ACHN (cell line): ENCODE data around the gene MAP2K5.

Experiments used
- DNase-seq: peaks from one replicate; pipeline ENCODE4 v3.0.0-alpha.2; 2015
- in situ Hi-C: cut with HindIII; loops from 2 replicates; pipeline ENCODE4 v1.10.0; 2017; ENCODE audit warnings: low sequenced_read_pairs, low pct_ligation_motif_present, low pct_unique_long_range_greater_than_20kb

The MAP2K5 gene

GRCh38 chr15:67542420-67543347 lies at the start of gene MAP2K5:
MAP2K5 (plus strand) TSS chr15:67542703; CDS start chr15:67543336, 633 bp downstream.
- in situ Hi-C loops, result no loop called here
- peak; percentile 65 for DNase-seq

DNA sequence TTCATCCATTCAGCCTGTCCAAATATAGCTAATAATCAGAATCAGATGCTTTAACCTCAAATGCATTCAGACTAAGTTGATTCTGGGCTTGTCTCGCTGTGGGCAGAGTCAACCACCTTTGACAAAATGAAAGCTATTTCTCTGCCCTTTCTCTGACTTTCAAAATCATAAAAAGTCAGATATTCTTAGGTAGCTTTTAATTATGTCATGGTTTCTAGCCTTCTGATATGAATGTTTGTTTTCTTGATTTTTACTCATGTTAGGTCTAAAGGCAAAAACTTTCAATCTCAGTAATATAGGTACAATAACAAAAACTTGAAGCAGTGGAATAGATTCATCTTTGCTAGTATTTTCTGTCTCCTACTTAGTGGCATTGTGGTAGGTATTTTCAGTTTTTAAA lies 46.9 kb upstream of the MAP2K5 start:
- DNase-seq, result no peak
- in situ Hi-C loops, result no loop called here

DNA sequence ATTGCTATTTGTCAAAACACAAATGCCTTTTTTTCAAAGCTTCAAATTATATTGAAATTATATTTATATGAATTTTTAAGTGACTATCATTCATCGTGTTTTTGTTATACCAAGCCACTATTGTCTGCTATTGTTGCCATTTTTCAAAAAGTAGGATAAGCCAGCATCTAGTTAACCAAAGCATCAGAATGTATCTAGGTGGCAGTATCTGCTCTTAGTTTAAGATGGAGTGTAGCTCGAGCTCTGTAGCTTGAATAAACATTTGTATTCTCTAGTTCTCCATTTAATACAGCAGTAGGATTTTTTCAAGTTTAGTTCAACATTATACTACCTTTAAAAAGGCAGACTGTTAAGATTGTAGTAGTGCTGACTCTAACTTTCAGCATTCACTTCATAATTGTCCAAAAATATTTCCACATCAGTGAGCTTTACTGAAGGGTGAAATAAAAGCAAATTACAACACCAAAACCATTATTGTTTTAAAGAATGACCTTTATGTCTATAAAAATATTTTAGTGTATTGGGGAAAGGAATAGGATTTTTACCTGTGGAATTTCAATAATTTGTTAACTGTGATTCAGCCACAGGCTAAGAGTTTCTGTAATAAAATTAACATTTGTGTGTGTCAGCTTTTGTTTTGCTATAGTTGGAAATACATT lies 41.2 kb upstream of the MAP2K5 start:
- in situ Hi-C loops, result no loop called here
- peak; percentile 46 for DNase-seq

DNA sequence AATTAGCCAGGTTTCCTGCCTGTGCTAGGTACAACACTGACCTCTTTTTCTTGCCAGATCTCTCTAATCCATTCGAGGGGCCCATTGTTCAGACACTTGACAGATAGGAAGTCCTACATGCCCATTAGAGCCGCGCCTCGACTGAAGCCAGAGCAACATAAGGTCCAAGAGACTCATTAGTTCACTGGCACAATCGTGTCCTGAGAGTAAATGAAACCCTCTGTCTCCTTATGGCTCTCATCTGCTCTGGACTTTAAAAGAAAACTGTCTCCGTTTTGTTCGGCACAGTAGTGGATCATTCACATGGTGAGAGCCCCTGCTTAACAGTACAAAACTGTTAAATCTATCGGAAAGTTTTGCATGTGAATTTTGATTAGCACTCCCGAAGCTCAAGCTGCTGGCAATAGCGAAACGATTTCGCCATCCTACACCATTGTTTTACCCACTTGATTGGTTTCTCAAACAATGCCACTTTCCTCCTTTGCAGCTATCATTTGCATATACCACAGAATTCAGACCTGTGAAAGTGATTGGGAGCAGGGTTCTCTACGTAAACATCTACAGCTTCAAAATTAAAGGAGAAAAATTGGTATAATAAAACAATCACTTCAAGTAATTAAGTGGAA lies 40.6 kb upstream of the MAP2K5 start:
- no peak for DNase-seq

DNA sequence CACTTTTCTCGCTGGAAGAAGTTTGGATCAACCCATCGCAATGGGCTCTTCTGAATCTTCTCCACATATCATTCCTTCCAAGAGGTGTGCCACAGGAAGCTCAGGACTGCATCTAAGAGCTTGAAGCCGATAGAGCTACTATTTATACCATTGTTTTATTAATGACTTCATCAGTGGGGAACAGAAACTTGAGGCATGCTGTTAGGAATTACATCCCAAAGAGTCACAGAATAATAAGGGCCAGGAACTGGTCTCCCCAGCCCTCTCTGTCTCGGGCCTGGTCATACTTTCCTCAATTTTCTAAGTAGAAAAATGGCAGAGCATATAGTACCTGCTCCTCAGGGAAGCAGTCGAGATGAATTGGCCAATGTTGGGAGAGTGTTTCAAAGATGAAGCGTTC lies 38.4 kb upstream of the MAP2K5 start:
- in situ Hi-C loops, result no loop called here
- DNase-seq, result no peak

More for the DNA sequence above, 40.6 kb upstream of the MAP2K5 start:
- in situ Hi-C loops, result no loop called here

GRCh38 chr15:67504796-67505195 lies 37.7 kb upstream of the MAP2K5 start:
- no peak for DNase-seq
- in situ Hi-C loops, result no loop called here

GRCh38 chr15:67505675-67506572 lies 36.6 kb upstream of the MAP2K5 start:
- no peak for DNase-seq
- in situ Hi-C loops, result no loop called here

GRCh38 chr15:67506775-67507747 lies 35.4 kb upstream of the MAP2K5 start:
- DNase-seq, result no peak
- in situ Hi-C loops, result no loop called here

- DNase-seq, result no peak
- in situ Hi-C loops, result no loop called here
Measured at GRCh38 chr15:67508407-67508806, 34.1 kb upstream of the MAP2K5 start.

- DNase-seq, result no peak
- in situ Hi-C loops, result no loop called here
Measured at GRCh38 chr15:67509918-67510317, 32.6 kb upstream of the MAP2K5 start.

DNA sequence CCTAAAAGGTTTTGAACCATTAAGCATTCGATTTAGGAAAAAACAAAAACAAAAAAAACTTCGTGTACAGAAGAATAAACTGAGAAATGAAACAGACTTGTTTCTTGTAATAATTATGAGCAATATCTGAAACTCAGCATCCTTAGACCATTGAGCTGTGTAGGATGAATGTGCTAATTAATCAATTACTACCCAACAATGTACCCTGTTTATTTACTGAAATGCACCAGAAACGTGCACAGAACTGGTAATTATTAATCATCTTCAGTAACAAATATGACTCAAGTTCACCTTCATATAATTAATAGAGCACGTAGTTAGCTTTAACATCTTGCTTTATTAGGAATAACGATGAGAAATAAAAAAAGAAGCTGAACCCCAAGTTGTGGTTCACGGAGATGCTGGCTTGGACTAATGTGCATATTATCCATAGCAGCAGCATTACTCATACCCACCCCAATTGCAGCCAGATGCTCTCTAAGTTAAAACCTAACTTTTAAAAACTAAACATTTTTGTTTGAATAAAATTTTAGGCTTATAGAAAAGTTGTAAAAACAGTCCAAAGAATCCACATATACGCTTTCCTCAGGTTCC lies 31.8 kb upstream of the MAP2K5 start:
- peak; percentile 65 for DNase-seq
- in situ Hi-C loops, result no loop called here

DNA sequence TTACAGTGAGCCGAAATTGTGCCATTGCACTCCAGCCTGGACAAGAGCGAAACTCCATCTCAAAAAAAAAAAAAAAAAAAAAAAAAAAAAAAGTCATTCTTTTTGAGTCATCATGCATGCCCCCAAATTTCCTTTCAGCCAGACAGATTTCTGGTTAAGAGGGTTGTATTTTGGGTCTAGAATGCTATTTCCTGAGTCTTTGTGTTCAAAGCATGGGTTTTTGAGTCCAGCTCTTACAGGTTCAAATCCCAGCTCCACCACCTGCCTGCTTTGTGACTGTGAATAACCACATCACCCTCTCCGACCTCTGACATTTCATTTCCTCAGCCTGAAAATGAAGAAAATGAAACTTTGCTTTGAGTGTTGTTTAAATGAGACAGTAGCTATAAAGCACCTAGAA lies 30.9 kb upstream of the MAP2K5 start:
- DNase-seq, result no peak
- in situ Hi-C loops, result no loop called here

DNA sequence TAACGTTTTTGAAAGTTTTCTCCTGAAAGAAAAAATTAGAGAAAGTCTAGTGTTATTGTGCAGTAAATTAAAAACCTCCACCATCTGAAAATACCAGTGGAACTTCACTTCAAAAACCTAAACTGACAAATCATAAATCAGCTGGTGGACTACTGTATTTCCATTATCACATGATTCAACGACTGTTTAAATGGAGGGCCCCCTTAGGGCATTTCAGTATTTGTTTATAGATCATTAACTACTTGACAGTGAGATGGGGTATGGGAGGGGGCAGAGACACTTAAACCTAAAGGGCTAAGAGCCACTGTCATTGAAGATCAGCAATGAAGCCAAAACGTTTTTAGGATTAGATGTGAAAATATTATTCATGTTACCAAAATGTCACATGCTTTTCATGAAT lies 30.4 kb upstream of the MAP2K5 start:
- in situ Hi-C loops, result no loop called here
- no peak for DNase-seq

DNA sequence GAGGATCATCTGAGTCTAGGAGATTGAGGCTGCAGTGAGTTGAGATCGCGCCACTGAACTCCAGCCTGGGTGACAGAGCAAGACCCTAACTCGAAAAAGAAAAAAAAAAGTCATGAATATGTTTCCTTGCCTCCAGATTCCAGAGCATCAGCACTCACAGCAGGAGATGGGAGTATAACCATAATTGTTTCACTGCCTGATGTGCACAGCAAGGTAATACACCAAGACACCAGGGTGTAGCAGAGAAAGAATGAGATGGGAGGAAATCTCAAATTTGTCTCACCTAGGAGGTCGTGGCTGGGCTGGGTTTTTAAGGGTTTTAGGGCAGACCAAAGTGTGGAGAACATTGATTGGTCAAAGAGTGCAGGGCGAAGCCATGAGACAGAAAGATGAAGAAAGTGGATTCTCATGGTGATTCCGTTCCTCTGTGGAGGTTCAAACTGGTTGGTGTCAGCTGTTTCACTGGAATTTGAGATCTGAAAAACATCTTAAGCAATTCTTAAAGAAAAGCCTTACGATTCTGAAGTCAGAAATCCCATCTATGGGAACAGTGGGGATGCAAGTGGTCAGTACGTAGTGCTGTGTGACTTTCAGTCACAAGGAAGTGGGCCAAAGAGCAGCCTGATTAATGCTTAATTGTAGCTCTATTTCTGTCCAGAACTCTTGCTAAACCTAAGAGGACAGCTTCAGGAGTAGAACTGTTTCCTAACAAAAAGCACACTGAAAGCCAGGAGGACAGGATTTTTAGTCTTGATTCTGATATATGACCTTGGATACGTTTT lies 29.4 kb upstream of the MAP2K5 start:
- DNase-seq, result no peak

DNA sequence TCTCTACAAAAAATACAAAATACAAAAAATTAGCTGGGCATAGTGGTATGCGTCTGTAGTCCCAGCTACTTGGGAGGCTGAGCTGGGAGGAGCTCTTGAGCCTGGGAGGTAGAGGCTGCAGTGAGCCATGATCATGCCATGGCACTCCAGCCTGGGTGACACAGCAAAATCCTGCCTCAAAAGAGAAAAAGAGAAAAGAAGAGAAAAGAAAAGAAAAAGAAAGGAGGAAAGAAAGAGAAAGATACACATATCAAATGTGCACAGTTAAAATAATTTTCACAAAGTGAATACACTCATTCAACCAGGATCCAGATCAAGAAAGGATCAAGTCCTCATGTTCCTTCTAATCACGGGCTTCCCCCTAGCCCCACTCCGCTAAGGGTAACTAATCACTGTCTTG lies 27.4 kb upstream of the MAP2K5 start:
- in situ Hi-C loops, result no loop called here
- no peak for DNase-seq

More for the DNA sequence above, 29.4 kb upstream of the MAP2K5 start:
- in situ Hi-C loops, result no loop called here

GRCh38 chr15:67515557-67515956 lies 26.9 kb upstream of the MAP2K5 start:
- in situ Hi-C loops, result no loop called here
- DNase-seq, result no peak
